Measurements from ENCODE around the gene PFKL.
"Not testable (repeated sequence)": the region's sequence is repeated elsewhere in the genome, so short reads cannot be mapped to it uniquely, and the experiment has no call there.

PFKL gene

DNA sequence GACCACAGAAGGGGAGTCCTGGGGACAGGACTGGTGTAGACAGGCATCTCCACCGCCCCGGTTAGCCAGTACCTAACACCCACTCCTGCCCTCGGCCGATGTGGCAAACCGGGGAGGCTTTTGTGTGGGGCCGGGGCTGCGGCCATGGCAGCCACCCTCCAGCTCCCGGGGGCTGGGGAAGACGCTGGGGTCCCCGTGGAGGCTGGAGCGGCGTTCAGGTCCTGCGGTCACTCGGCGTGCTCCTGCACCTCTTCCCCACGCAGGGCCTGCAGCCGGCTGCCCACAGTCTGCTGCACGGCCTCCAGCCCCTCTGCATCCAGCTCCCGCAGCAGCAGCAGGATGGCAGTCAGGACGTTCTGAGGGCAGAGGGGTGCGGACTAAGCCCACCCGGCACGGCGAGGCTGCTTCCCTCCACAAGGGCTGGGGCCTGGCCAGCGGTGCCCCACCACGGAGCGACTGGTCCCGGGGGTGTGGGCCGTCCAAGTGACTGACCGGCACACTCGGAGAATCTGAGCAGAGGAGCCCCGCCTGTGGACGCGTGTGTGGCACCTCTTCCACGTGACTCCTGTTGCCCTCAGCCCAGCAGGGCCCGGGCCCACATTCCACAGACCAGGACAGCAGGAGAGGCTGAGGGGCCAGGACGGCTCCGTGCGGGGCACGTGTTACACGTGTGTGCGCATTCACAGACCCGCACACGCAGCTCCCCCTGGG lies 30.3 kb downstream of the PFKL start:
- DNase-seq = no peak

GRCh38 chr21:44330698-44331097 lies 30.8 kb downstream of the PFKL start:
- DNase-seq = no peak

DNA sequence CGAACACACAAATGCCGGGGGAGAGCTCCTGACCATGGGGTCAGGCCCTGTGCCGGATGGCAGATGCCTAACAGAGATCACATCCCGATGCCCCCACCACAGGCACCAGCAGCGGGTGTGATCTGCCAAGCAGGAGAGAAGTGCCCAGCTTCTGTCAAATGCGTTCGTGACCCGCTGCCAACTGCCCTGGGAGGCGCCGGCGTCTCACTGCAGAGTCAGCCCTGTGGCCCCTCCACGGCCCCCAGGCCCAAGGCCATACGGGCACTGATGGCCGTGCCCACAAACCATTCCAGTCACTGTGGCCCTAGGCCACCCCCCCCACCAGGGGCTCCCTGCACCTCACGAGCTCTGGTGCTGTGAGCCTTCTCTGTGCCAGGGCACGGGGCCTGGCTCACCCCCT lies 31.4 kb downstream of the PFKL start:
- DNase-seq = no peak

- DNase-seq = no peak
Measured at GRCh38 chr21:44331650-44332307, 31.9 kb downstream of the PFKL start.

- DNase-seq = no peak
Measured at GRCh38 chr21:44332383-44332782, 32.5 kb downstream of the PFKL start.

- DNase-seq = no peak
Measured at GRCh38 chr21:44332965-44333364, 33.1 kb downstream of the PFKL start.

- DNase-seq = no peak
Measured at GRCh38 chr21:44333509-44334328, 33.9 kb downstream of the PFKL start.

DNA sequence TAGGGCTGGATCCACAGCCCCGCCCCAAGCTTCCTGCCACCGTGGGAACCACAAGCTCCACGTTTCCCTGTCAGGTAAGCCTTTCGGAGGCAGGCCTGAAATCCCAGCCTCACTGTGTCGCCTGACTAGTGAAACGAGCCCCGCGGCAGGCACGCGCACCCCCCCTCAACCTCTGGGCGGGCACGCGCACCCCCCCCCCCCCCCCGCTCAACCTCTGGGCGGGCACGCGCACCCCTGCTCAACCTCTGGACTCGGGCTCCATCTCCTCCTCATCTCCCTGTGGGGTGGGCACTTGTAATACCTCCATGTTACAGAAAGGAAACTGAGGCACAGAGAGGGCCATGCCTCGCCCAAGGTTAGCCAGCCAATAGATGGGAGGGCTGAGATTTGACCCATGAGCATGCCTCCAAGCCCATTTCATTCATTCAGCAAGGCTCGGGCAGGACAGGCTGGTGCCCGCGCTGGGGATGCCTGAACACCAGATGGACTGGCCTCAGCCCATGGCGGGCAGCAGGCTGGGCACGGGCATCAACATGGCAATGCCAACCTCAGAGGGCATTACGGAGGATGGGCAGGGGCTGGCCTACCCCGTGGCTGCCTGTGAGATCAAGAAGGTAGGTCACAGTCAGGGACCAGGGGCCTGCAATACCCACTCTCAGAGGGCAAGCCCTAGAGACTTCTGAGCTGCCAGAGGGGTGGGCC lies 34.6 kb downstream of the PFKL start:
- DNase-seq = no peak

DNA sequence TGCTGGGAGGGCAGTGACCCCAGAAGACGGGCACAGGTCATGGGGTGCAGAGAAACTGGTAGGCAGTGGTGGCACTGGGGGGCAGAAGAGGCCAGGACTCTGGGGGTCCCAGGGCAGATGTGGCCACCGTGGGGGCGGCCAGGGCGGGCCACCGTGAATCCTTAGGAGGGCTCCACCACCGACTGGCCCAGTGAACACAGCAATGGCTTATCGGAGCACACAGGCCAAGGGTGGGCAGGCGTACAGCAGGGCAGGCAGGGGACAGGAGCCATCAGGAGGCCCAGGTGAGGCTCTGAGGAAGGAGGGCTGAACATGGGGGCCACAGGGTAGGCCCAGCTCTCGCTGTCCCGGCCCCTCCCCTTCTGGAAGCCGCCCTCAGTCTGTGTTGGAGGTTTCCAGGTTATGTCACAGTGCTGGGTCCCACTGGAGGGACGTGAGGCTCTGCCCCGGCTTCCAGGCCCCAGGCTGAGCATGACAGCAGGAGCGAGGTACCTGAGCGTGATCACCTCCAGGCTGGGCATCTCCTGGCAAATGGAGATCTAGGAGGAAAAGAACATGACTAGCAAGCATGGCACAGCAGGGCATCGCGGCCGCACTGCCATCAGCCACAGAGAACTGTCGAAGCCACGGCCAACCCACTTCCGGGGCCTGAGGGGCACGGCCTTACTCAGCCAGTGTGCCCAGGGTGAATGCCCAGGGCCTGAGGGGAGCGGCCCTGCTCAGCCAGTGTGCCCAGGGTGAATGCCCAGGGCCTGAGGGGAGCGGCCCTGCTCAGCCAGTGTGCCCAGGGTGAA lies 35.6 kb downstream of the PFKL start:
- no peak for DNase-seq

DNA sequence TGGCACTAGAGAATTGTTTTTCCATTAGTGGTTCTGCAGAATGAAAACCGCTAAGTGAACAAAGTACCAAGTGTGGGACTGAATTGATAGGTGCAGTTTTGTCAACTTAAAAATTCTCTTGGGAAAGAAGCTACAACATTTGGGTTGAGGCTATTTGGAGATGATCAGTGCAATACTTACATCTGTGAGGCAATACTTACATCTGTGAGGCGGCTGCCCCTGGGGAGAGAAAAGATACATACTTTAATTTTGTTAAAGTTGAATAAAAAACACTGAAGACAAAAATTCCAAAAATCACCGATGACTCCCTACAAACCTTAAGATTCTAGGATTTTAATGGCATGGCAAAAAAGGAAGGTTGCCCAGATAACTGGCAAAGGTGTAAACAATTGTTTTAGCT lies 37.6 kb downstream of the PFKL start:
- DNase-seq = no peak

- DNase-seq = no peak
Measured at GRCh38 chr21:44337941-44338895, 38.4 kb downstream of the PFKL start.

GRCh38 chr21:44338971-44339910 lies 39.4 kb downstream of the PFKL start, which contains the start of gene CFAP410:
Gene CFAP410, minus strand, starts transcription at chr21:44339390. Its CDS starts 196 bp downstream, at chr21:44339194.
- DNase-seq = peak; percentile 89 to 91

DNA sequence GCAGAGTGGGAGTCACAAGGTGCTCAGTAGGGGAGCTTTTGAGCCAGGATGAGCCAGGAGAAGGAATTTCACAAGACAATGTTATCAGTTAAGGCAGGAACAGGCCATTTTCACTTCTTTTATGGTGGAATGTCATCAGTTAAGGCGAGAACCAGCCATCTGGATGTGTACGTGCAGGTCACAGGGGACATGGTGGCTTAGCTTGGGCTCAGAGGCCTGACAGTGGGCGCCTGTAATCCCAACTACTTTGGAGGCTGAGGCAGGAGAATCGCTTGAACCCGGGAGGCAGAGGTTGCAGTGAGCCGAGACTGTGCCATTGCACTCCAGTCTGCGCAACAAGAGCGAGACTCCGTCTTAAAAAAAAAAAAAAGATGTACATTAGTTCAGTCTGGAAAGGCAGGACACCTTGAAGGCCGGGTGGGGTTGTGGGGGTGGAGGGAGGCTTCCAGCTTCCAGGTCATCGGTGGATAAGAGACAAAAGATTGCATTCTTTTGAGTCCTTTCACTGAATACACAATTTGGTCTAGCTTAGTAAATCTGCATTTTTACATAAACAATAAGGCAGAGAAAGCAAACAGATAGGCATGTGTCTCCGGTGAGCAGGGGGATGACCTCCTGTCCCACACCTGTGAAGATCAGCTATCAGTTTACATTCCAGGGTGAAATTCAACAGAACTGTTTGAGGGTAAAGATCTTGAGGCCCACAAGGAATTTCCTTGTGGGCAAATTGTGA lies 42.0 kb downstream of the PFKL start:
- DNase-seq = not testable (repeated sequence)

DNA sequence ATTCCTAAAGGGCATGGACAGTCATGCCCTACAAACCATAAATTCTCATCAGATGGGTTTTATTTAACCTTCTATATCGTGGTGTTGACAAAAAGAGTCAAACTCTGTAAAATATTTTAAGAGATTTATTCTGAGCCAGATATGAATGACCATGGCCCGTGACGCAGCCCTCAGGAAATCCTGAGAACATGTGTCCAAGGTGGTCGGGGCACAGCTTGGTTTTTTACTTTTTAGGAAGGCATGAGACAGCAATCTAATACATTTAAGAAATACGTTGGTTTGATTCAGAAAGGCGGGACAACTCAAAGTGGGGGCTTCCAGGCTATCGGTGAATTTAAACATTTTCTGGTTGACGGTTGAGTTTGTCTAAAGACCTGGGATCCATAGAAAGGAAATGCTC lies 43.1 kb downstream of the PFKL start:
- not testable (repeated sequence) for DNase-seq

DNA sequence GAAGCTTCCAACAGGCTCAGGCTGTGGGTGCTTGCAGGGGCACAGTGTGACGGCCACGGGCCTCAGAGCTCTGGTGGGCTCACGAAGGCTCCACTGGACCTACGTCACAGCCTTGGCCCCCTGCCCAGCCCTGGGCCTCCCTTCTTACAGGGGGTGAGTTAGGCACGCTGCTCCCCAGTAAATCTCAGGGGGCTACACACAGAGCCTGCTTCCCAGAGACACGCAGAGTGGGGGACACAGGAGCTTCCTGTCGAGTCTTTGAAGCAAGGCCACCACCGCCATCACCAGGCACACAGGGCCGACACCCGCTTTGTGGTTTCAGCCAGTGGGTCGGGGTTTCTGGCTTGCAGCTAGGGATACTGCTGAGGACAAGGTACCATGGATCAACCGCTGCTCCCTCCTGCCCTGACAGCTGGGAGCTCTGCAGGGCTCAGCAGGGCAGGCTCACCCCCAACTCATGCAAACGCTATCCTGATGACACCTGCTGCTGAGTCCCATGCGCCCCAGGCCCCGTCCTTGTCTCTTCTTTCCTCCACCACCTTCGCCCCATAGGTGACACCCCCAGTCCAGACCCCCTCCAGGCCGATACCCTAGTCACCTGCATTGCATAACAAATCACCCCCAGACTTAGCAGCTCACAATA lies 44.8 kb downstream of the PFKL start:
- DNase-seq = no peak

DNA sequence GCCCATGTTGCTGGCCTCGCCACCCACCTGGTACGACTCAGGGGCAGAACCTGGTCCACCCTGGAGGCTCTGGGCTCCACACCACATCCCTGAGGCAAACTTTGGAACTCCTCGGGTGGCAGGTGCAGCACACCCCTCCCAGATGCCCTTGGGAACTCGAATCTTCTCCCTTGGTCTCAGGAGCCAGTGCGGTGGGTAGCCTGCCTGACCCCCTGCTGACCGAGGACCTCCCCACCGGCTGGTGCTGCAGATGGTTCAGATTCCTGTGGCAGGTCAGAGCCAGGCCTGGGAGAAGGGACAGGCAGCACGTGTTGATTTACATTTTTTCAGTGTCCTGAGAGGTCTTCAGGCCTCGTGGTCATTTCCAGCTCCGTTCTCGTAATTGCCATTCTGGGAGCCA lies 45.6 kb downstream of the PFKL start:
- DNase-seq = no peak

DNA sequence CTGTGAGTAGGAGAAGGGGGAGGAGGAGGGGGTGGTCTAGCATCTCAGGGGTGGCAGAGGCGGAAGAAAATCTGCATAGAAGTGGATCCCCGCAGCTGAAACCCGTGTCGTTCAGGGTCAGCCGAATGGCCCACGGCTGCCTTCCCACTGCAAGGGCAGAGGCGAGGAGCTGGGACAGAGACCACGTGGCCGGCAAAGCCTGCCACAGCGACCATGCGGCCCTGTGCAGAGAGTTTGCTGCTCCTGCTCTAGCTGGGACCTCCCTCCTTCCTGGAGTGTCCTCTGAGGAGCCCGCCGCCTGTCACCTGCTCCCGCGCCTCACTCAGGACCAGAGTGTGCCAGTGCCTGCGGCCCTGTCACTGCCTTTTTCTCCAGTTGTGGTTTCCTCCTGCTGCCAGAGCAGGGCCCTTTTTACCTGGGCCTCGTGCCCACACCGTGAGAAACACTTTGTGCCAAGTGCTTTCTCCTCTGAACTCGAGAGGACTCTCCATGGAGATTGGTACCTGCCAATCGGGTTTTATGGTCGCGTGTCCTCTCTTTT lies 48.1 kb downstream of the PFKL start:
- DNase-seq = peak; percentile 81 to 86

DNA sequence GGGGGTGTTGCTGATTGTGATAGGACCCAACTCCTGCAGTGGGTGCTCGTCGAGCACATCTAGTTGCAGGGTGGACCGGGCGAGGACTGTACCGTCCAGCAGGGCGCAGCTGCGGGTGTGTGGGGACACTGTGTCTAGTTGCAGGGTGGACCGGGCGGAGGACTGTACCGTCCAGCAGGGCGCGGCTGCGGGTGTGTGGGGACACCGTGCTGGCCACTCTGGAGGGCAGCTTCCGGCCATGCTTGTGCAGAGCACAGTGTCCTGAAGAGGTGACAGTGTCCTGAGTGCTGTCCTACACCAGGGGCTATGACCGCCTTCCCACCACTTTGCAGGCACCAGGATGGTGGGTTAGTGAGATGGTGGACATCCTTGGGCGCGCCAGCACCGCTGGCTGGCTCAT lies 49.0 kb downstream of the PFKL start:
- no peak for DNase-seq
